ENCODE data around the gene KCNN3.

GRCh38 chr1:154777154-154777553, 92.9 kb downstream of the KCNN3 start:
- TF ChIP-seq POLR2A (IDR thresholded peaks at IDR 0.05; ENCODE audit: low read depth, low read length) (no peak), TAF1 (IDR thresholded peaks at IDR 0.05; ENCODE audit: low read depth, low read length) (no peak), POLR2AphosphoS5 (IDR thresholded peaks at IDR 0.05; ENCODE audit: low read depth, low read length) (no peak), SPI1 (IDR thresholded peaks at IDR 0.05; ENCODE audit: low read depth, low read length) (no peak)

Data from GM12891 (cell line).